Karpas-422 (cell line): ENCODE data around the gene TTLL6. TPM values are rescaled to one million over a fixed set of nuclear protein-coding genes. Genes with fewer than 3 reads are reported as not detected.

Source experiments
- DNase-seq: peaks from one replicate; pipeline ENCODE4 v3.0.0-alpha.2; 2015
- H2AFZ ChIP-seq: fragments of 200-600 bp; sonication (generic); 2 replicates; pipeline ENCODE4 v1.6.1; 2014; ENCODE audit warnings: antibody characterized with exemption, low read length, mixed read lengths
- H3K27ac ChIP-seq: fragments of 200-600 bp; sonication (generic); 2 replicates; pipeline ENCODE4 v1.5.1; 2014; ENCODE audit warnings: mild to moderate bottlenecking, low read length, moderate library complexity
- H3K27me3 ChIP-seq: fragments of 200-600 bp; sonication (generic); 2 replicates; pipeline ENCODE4 v1.6.1; 2014; ENCODE audit warnings: low read length, mixed read lengths
- H3K36me3 ChIP-seq: fragments of 200-600 bp; sonication (generic); 2 replicates; pipeline ENCODE4 v1.6.1; 2014; ENCODE audit warnings: low read length, mixed read lengths; ENCODE audit not compliant: insufficient read depth
- H3K4me1 ChIP-seq: fragments of 200-600 bp; sonication (generic); 2 replicates; pipeline ENCODE4 v1.6.1; 2014; ENCODE audit warnings: mild to moderate bottlenecking, low read length, mixed read lengths
- H3K4me2 ChIP-seq: fragments of 200-600 bp; sonication (generic); 2 replicates; pipeline ENCODE4 v1.6.1; 2014; ENCODE audit warnings: low read length, low read depth, mild to moderate bottlenecking; ENCODE audit not compliant: poor library complexity, severe bottlenecking
- H3K4me3 ChIP-seq: fragments of 200-600 bp; sonication (generic); 2 replicates; pipeline ENCODE4 v1.5.1; 2014; ENCODE audit warnings: mild to moderate bottlenecking, antibody characterized with exemption, low read length, mixed read lengths
- H3K79me2 ChIP-seq: fragments of 200-600 bp; sonication (generic); 2 replicates; pipeline ENCODE4 v1.6.1; 2014; ENCODE audit warnings: mild to moderate bottlenecking, low read length, mixed read lengths
- H3K9ac ChIP-seq: fragments of 200-600 bp; sonication (generic); 2 replicates; pipeline ENCODE4 v1.6.0; 2014; ENCODE audit warnings: low read length
- H3K9me2 ChIP-seq: fragments of 200-600 bp; sonication (generic), shearing (Covaris generic); replicated peaks from 2 replicates; pipeline ENCODE4 v1.6.0; 2014; ENCODE audit warnings: mild to moderate bottlenecking, low read length, moderate library complexity; ENCODE audit not compliant: insufficient read depth
- H3K9me3 ChIP-seq: fragments of 300-700, 200-600 bp; sonication (generic); 2 replicates; pipeline ENCODE4 v1.6.1; 2014; ENCODE audit warnings: low read length, mixed read lengths
- H4K20me1 ChIP-seq: fragments of 200-600 bp; sonication (generic); 2 replicates; pipeline ENCODE4 v1.6.1; 2014; ENCODE audit warnings: mild to moderate bottlenecking, antibody characterized with exemption, low read length, low read depth; ENCODE audit not compliant: insufficient read depth
- total RNA-seq: library from RNA; depleted of rRNA; stranded (reverse); fragments of >200 nt; shearing (Covaris generic); gene quantifications from 2 replicates; pipeline ENCODE4 v1.2.3, GENCODE V29; 2014; ENCODE audit warnings: low replicate concordance

The TTLL6 gene
- total RNA-seq, 1 experiment from 2014 or later: not detected

GRCh38 chr17:48753794-48754499 lies 63.1 kb downstream of the TTLL6 start:
- Histone ChIP-seq H3K27me3 (no peaks in the 10 kb centered on the region), H3K36me3 (no peaks in the 10 kb centered on the region), H3K9me3 (no peaks in the 10 kb centered on the region), H3K4me1 (no peaks in the 10 kb centered on the region), H3K9ac (no peak overlapping the region), H2AFZ (no peak overlapping the region), H3K79me2 (no peaks in the 10 kb centered on the region), H3K9me2 (no peaks in the 10 kb centered on the region), H3K4me2 (no peak overlapping the region), H3K4me3 (no peak overlapping the region), H4K20me1 (no peaks in the 10 kb centered on the region), H3K27ac (no peak overlapping the region)
- DNase-seq: no peak

- Histone ChIP-seq H3K9me3 (no peaks in the 10 kb centered on the region), H4K20me1 (no peaks in the 10 kb centered on the region), H3K9ac (no peak overlapping the region), H3K27ac (no peak overlapping the region), H3K9me2 (no peaks in the 10 kb centered on the region), H3K36me3 (no peaks in the 10 kb centered on the region), H3K4me3 (no peak overlapping the region), H3K79me2 (no peaks in the 10 kb centered on the region), H3K4me2 (no peak overlapping the region), H3K4me1 (no peaks in the 10 kb centered on the region), H2AFZ (no peak overlapping the region), H3K27me3 (no peaks in the 10 kb centered on the region)
- no peak for DNase-seq
These were observed 64.4 kb downstream of the TTLL6 start for GRCh38 chr17:48752399-48753288.

GRCh38 chr17:48751733-48752398 lies 65.2 kb downstream of the TTLL6 start:
- no peak for DNase-seq
- Histone ChIP-seq H3K4me1 (no peaks in the 10 kb centered on the region), H3K27ac (no peak overlapping the region), H3K9ac (no peak overlapping the region), H3K36me3 (no peaks in the 10 kb centered on the region), H4K20me1 (no peaks in the 10 kb centered on the region), H3K9me3 (no peaks in the 10 kb centered on the region), H3K4me2 (no peak overlapping the region), H3K79me2 (no peaks in the 10 kb centered on the region), H3K27me3 (no peaks in the 10 kb centered on the region), H3K4me3 (no peak overlapping the region), H2AFZ (no peak overlapping the region), H3K9me2 (no peaks in the 10 kb centered on the region)

- Histone ChIP-seq H3K9me3 (no peaks in the 10 kb centered on the region), H3K9me2 (no peaks in the 10 kb centered on the region), H3K9ac (no peak overlapping the region), H3K4me2 (no peak overlapping the region), H2AFZ (no peak overlapping the region), H3K36me3 (no peaks in the 10 kb centered on the region), H3K27ac (no peak overlapping the region), H3K4me3 (no peak overlapping the region), H3K79me2 (no peaks in the 10 kb centered on the region), H3K4me1 (no peaks in the 10 kb centered on the region), H4K20me1 (no peaks in the 10 kb centered on the region), H3K27me3 (no peaks in the 10 kb centered on the region)
- DNase-seq: no peak
These were observed 65.9 kb downstream of the TTLL6 start for GRCh38 chr17:48751172-48751571.

- H3K9me3 ChIP-seq: no peaks in the 10 kb centered on the region
- H2AFZ ChIP-seq: no peak overlapping the region
These were observed 67.1 kb downstream of the TTLL6 start for GRCh38 chr17:48749621-48750553.

GRCh38 chr17:48748718-48749566 lies 68.1 kb downstream of the TTLL6 start:
- Histone ChIP-seq H3K9ac (no peak overlapping the region), H3K9me2 (no peaks in the 10 kb centered on the region), H3K4me3 (no peak overlapping the region), H2AFZ (no peak overlapping the region), H3K4me2 (no peak overlapping the region), H3K9me3 (no peaks in the 10 kb centered on the region), H3K27ac (no peak overlapping the region), H4K20me1 (no peaks in the 10 kb centered on the region), H3K27me3 (no peaks in the 10 kb centered on the region), H3K4me1 (no peaks in the 10 kb centered on the region), H3K36me3 (no peaks in the 10 kb centered on the region), H3K79me2 (no peaks in the 10 kb centered on the region)
- no peak for DNase-seq

More at GRCh38 chr17:48749621-48750553, 67.1 kb downstream of the TTLL6 start:
- Histone ChIP-seq H3K27ac (no peak overlapping the region), H3K27me3 (no peaks in the 10 kb centered on the region), H3K4me1 (no peaks in the 10 kb centered on the region), H3K79me2 (no peaks in the 10 kb centered on the region), H3K4me2 (no peak overlapping the region), H4K20me1 (no peaks in the 10 kb centered on the region), H3K9me2 (no peaks in the 10 kb centered on the region), H3K9ac (no peak overlapping the region), H3K36me3 (no peaks in the 10 kb centered on the region), H3K4me3 (no peak overlapping the region)
- no peak for DNase-seq
